RPMI8226 (cell line): Measurements from ENCODE around the gene NKX1-1.

Experiments
- DNase-seq: peaks from one replicate; pipeline ENCODE4 v3.0.0-alpha.2; 2015

The NKX1-1 gene

GRCh38 chr4:1416051-1416947 lies 10.1 kb upstream of the NKX1-1 start:
- DNase-seq, result peak; percentile 1

- DNase-seq, result no peak
Observed at GRCh38 chr4:1415681-1415981, 9.4 kb upstream of the NKX1-1 start.

- DNase-seq, result no peak
Observed at GRCh38 chr4:1414831-1415680, 8.8 kb upstream of the NKX1-1 start.

- DNase-seq, result no peak
Observed at GRCh38 chr4:1413687-1414479, 7.6 kb upstream of the NKX1-1 start.

GRCh38 chr4:1413204-1413663 lies 7.0 kb upstream of the NKX1-1 start:
- no peak for DNase-seq

GRCh38 chr4:1412376-1413203 lies 6.3 kb upstream of the NKX1-1 start:
- no peak for DNase-seq

GRCh38 chr4:1411436-1412375 lies 5.5 kb upstream of the NKX1-1 start:
- no peak for DNase-seq

- peak; percentile 70 for DNase-seq
Observed at GRCh38 chr4:1410491-1411325, 4.5 kb upstream of the NKX1-1 start.

- no peak for DNase-seq
Observed at GRCh38 chr4:1409491-1410425, 3.5 kb upstream of the NKX1-1 start.

- no peak for DNase-seq
Observed at GRCh38 chr4:1409079-1409478, 2.8 kb upstream of the NKX1-1 start.

- peak; percentile 16 for DNase-seq
Observed at GRCh38 chr4:1408418-1408817, 2.2 kb upstream of the NKX1-1 start.

- no peak for DNase-seq
Observed at GRCh38 chr4:1407657-1408333, 1.6 kb upstream of the NKX1-1 start.

GRCh38 chr4:1406981-1407656 lies 877 bp upstream of the NKX1-1 start:
- DNase-seq, result no peak

GRCh38 chr4:1405636-1406393 lies 427 bp downstream of the NKX1-1 start:
- DNase-seq, result no peak

GRCh38 chr4:1405254-1405635 lies 997 bp downstream of the NKX1-1 start:
- no peak for DNase-seq

- DNase-seq, result no peak
Observed at GRCh38 chr4:1404573-1405253, 1.5 kb downstream of the NKX1-1 start.
